Breast epithelium (tissue), 3 donors: ENCODE measurements around the gene MNX1.

Experiments
- POLR2AphosphoS5 ChIP-seq, 3 donors: sonication (generic); formaldehyde crosslinking; IDR thresholded peaks; one replicate each; pipeline ENCODE4 v1.6.1; 2017; ENCODE audit warnings: antibody characterized with exemption in 3 of 3
- TF ChIP-seq, protein P1 (sequence below), 3 donors: fragments of 450-650 bp; IDR thresholded peaks; one replicate each; pipeline ENCODE4 v1.5.1; 2016 to 2017; ENCODE audit warnings: antibody characterized with exemption in 3 of 3, mild to moderate bottlenecking in 3 of 3, moderate library complexity in 3 of 3

DNA sequence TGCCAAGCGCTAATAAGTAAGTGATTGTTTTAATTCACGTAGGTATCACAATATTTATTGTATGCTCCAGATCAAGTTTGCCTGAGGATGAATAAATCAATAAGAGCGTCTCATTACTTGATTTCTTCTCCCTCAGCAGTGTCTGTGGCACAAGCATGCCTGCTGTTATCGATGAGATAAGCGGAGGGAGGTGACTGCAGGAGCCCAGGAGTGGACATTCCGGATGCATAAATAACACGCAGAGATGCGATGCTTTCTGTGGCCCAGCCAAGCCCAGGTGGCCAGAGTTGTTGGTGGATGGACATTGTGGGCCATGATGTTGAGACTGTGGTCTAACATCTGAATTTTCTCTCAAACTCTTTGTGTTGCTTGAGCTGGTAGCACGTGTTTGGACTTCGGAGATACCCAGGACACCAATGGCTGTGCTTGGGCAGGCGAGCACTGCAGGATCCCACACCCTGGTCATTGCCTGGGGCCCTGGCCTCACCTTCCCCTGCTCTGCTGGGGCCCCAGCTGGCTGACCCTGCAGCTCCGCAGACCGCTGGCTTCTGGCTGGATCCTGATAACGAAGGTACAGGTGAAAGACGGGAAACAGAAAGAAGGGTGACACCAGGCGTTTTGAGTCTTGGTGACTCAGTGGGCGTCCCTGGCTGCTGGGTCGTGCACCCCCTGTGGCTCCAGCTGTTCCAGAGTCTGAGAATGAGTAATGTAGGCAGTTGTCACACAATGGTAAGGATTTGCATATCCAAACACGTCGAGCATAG, 31.2 kb upstream of the MNX1 start:
- TF ChIP-seq, protein P1, sequence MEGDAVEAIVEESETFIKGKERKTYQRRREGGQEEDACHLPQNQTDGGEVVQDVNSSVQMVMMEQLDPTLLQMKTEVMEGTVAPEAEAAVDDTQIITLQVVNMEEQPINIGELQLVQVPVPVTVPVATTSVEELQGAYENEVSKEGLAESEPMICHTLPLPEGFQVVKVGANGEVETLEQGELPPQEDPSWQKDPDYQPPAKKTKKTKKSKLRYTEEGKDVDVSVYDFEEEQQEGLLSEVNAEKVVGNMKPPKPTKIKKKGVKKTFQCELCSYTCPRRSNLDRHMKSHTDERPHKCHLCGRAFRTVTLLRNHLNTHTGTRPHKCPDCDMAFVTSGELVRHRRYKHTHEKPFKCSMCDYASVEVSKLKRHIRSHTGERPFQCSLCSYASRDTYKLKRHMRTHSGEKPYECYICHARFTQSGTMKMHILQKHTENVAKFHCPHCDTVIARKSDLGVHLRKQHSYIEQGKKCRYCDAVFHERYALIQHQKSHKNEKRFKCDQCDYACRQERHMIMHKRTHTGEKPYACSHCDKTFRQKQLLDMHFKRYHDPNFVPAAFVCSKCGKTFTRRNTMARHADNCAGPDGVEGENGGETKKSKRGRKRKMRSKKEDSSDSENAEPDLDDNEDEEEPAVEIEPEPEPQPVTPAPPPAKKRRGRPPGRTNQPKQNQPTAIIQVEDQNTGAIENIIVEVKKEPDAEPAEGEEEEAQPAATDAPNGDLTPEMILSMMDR (IDR thresholded peaks at IDR 0.05), result no peak
- TF ChIP-seq POLR2AphosphoS5 (IDR thresholded peaks at IDR 0.05), result no peak
